Vagina (tissue), 2 donors: ENCODE results near the gene SLC1A3. TPM values are rescaled to one million over a fixed set of nuclear protein-coding genes. Genes with fewer than 3 reads are reported as not detected.

Experiments
- DNase-seq, 2 donors: peaks; one replicate each; pipeline ENCODE4 v3.0.0-alpha.2; 2017; ENCODE audit errors: extremely low spot score in 2 of 2
- H3K27ac ChIP-seq: fragments of 200-600 bp; sonication (generic); one replicate; pipeline ENCODE4 v1.5.1; 2019
- H3K27me3 ChIP-seq: fragments of 200-600 bp; sonication (generic); one replicate; pipeline ENCODE4 v1.5.1; 2019
- H3K36me3 ChIP-seq, 2 donors: fragments of 200-600 bp; sonication (generic); one replicate each; pipeline ENCODE4 v1.5.1; 2017 to 2019
- H3K4me1 ChIP-seq: fragments of 200-600 bp; sonication (generic); one replicate; pipeline ENCODE4 v1.5.1; 2019
- H3K4me3 ChIP-seq, 2 donors: fragments of 200-600 bp; sonication (generic); 1 replicate in 1 of 2; 2 replicates in 1 of 2; pipeline ENCODE4 v1.5.1; 2016 to 2019
- H3K9me3 ChIP-seq: fragments of 200-600 bp; sonication (generic); one replicate; pipeline ENCODE4 v1.5.1; 2019
- POLR2A ChIP-seq, 2 donors: fragments of 450-650 bp; IDR thresholded peaks; one replicate each; pipeline ENCODE4 v1.6.1; 2017; ENCODE audit warnings: antibody characterized with exemption in 2 of 2, mild to moderate bottlenecking in 2 of 2, moderate library complexity in 2 of 2
- POLR2AphosphoS5 ChIP-seq, 2 donors: sonication (generic); formaldehyde crosslinking; IDR thresholded peaks; one replicate each; pipeline ENCODE4 v1.9.0; 2017; ENCODE audit warnings: antibody characterized with exemption in 2 of 2, mild to moderate bottlenecking in 2 of 2, low read depth in 1 of 2; ENCODE audit not compliant: insufficient read depth in 1 of 2
- intact Hi-C: fragments of 100-400 bp; cut with DNase I; formaldehyde crosslinking; loops from one replicate; pipeline ENCODE4 v1.15.1; 2023
- total RNA-seq: library from RNA; depleted of rRNA; stranded (reverse); fragments of >200 nt; gene quantifications from one replicate; pipeline ENCODE4 v1.2.3, GENCODE V29; 2016
- TF ChIP-seq, protein P1 (sequence below), 3 experiments: fragments of 450-650 bp in 2 of 3; fragments of 200-600 bp in 1 of 3; sonication (generic) in 1 of 3; IDR thresholded peaks; one replicate each; pipeline ENCODE4 v1.5.1; 2017 to 2019; ENCODE audit warnings: antibody characterized with exemption in 3 of 3, mild to moderate bottlenecking in 2 of 3, moderate library complexity in 2 of 3

SLC1A3 gene
- total RNA-seq, 1 donor from 2014 or later: 18.9 TPM

DNA sequence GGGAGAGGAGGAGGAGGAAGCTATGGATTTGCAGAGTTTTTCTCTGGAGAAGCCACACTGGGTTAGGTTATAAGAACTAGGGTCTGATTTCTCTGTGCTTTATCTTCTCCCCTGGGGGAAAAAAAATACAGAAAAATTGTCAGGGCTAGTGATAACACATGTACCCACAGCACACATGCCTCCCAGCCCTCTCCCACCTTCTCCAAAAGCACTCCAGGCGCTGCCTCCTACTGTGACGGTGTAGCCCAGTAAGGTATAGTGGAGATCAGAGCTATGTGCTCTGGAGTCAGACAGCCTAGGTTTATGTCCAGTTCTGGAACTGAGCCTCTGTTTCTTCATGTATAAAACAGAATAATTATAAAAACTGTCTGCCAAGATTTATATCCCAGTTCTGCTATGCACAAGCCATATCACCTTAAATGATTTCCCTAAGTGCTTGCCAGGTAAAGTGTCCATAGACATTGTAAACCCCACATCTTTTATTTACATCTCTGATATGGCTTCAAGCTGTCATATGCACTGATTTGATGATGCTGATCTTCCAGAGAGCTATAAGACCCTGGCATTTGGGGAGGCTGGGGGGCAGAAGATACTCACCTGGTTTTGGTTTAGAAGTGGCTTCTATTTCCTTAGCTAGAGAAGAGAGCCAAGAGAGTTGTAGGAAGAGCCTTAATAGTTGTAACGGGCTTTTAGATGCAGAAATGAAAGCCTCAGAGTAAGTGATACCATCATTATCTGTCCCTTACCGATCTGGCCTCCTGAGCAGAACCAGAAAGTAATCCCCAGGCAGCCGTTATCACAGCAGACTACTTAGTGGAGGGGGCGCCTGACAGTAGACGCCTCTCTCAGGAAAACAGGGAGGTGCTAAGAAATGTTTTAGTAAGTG is 7.6 kb downstream of the SLC1A3 start:
- no peaks in the 10 kb centered on the region for H3K9me3 ChIP-seq
- no peaks in the 10 kb centered on the region for H3K27me3 ChIP-seq
- H3K4me1 ChIP-seq: no peaks in the 10 kb centered on the region
- H3K27ac ChIP-seq: no peak overlapping the region
- intact Hi-C loops: no loop called here
- H3K36me3 ChIP-seq: no peaks in the 10 kb centered on the region
- TF ChIP-seq POLR2AphosphoS5 (IDR thresholded peaks at IDR 0.05; ENCODE audit: insufficient read depth in 1 of 2, low read depth in 1 of 2) (no peak), POLR2A (IDR thresholded peaks at IDR 0.05) (no peak)
- TF ChIP-seq, protein P1, sequence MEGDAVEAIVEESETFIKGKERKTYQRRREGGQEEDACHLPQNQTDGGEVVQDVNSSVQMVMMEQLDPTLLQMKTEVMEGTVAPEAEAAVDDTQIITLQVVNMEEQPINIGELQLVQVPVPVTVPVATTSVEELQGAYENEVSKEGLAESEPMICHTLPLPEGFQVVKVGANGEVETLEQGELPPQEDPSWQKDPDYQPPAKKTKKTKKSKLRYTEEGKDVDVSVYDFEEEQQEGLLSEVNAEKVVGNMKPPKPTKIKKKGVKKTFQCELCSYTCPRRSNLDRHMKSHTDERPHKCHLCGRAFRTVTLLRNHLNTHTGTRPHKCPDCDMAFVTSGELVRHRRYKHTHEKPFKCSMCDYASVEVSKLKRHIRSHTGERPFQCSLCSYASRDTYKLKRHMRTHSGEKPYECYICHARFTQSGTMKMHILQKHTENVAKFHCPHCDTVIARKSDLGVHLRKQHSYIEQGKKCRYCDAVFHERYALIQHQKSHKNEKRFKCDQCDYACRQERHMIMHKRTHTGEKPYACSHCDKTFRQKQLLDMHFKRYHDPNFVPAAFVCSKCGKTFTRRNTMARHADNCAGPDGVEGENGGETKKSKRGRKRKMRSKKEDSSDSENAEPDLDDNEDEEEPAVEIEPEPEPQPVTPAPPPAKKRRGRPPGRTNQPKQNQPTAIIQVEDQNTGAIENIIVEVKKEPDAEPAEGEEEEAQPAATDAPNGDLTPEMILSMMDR (IDR thresholded peaks at IDR 0.05): no peak
- no peak overlapping the region for H3K4me3 ChIP-seq
- DNase-seq: no peak

DNA sequence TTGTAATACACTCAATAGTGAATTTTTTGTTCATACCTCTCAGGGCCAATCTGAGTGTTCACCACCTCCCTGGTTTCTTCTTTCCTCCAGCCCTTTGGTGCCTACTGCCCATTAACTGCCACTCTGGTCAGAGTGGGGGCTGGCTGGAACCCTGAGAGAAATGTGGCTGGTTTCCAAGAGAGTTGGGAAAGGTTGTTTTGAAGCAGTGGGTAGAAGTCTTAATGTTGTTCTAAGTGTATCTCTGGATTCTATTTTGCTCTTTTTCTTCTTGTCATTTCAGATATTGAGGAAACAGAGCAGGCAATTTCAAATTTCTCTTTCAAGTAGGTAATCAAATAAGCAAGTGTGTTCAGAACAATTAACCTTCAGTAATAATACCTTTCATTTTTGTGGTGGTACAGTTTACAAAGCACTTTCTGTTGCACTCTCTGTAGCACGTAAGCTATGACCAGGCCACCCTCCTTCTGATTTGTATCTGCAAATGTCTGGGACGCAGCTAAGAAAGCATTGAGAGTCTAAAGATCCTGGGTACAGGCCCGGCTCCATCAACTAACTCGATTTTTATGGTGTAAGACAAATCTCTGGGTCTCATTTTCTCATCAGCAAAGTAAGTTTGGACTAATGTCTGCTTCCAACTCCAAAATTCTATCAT is 8.4 kb downstream of the SLC1A3 start:
- no peak for TF ChIP-seq POLR2A (IDR thresholded peaks at IDR 0.05)
- TF ChIP-seq, protein P1 (IDR thresholded peaks at IDR 0.05): no peak
- TF ChIP-seq POLR2AphosphoS5 (IDR thresholded peaks at IDR 0.05; ENCODE audit: insufficient read depth in 1 of 2, low read depth in 1 of 2): no peak
- no peaks in the 10 kb centered on the region for H3K36me3 ChIP-seq
- H3K4me3 ChIP-seq: no peak overlapping the region
- no peaks in the 10 kb centered on the region for H3K9me3 ChIP-seq
- DNase-seq: no peak
- H3K4me1 ChIP-seq: no peaks in the 10 kb centered on the region
- H3K27ac ChIP-seq: no peak overlapping the region
- intact Hi-C loops: no loop called here
- H3K27me3 ChIP-seq: no peaks in the 10 kb centered on the region

DNA sequence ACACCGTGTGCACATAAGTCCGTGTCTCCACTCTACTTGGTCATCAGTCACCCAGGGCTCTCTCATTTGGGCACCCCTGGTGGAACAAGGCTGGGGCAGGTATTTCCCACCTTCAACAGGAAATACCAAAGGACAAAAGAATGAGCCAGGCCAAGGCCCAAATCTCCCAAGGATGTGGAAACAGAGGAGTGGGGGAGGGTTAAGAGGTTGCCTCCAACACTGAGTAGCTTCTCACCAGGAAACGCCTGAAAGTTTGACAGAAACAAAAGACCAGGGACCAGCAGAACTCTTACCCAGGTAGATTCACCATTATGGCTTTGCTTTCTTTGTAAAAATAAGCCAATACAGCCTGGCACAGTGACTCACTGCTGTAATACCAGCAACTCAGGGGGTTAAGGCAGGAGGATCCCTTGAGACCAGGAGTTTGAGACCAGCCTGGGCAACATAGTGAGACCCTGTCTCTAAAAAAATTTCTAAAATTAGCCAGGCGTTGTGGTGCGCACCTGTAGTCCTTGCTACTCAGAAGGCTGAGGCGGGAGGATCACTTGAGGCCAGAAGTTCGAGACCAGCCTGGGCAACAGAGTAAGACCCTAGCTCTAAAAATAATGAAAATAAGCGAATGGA is 12.7 kb downstream of the SLC1A3 start:
- H3K9me3 ChIP-seq: no peaks in the 10 kb centered on the region
- intact Hi-C loops: no loop called here
- H3K4me3 ChIP-seq: no peak overlapping the region
- H3K36me3 ChIP-seq: no peaks in the 10 kb centered on the region
- no peak for DNase-seq
- H3K27me3 ChIP-seq: no peaks in the 10 kb centered on the region
- H3K27ac ChIP-seq: no peak overlapping the region
- no peaks in the 10 kb centered on the region for H3K4me1 ChIP-seq
- TF ChIP-seq POLR2AphosphoS5 (IDR thresholded peaks at IDR 0.05; ENCODE audit: insufficient read depth in 1 of 2, low read depth in 1 of 2) (no peak), POLR2A (IDR thresholded peaks at IDR 0.05) (no peak)
- TF ChIP-seq, protein P1 (IDR thresholded peaks at IDR 0.05): no peak

DNA sequence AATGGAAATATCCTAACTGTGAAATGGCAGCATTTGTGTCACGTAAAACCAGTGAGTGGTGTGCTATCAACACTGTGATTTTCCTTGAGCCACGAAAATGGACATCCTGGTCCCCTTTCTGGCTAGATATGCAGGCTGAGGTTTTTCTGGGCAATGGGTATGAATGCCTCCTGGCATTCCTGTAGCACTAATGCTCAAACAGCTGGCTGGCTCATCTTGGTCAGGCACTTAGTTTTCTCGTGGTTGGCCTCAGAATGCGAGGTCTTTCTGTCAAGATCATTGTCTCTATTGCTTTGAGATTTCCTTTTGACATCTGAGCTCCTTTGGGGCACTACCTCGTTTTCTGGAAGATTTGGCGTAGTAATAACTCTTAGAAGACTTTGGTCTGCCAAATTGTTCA is 15.6 kb downstream of the SLC1A3 start:
- DNase-seq: no peak
- Histone ChIP-seq H3K9me3 (no peaks in the 10 kb centered on the region), H3K4me3 (no peak overlapping the region), H3K4me1 (no peaks in the 10 kb centered on the region), H3K27ac (no peak overlapping the region), H3K36me3 (no peaks in the 10 kb centered on the region), H3K27me3 (no peaks in the 10 kb centered on the region)
- intact Hi-C loops: no loop called here
- TF ChIP-seq POLR2AphosphoS5 (IDR thresholded peaks at IDR 0.05; ENCODE audit: insufficient read depth in 1 of 2, low read depth in 1 of 2): no peak
- TF ChIP-seq POLR2A (IDR thresholded peaks at IDR 0.05): no peak
- TF ChIP-seq, protein P1 (IDR thresholded peaks at IDR 0.05): no peak
